Measurements from ENCODE around the gene ADAR. TPM values are rescaled to one million over a fixed set of nuclear protein-coding genes. Genes with fewer than 3 reads are reported as not detected.
A peak's percentile ranks its signal among the peaks of the same experiment; 100 is the strongest.

ADAR gene
- total RNA-seq, 1 donor from 2014 or later, result 146 TPM

- peak; percentile 19 for DNase-seq (ENCODE audit: low spot score)
Observed at GRCh38 chr1:154583773-154584172, 24.2 kb downstream of the ADAR start.

GRCh38 chr1:154582885-154583284 is 25.1 kb downstream of the ADAR start:
- no peak for DNase-seq (ENCODE audit: low spot score)

GRCh38 chr1:154581766-154582165 is 26.2 kb downstream of the ADAR start:
- DNase-seq (ENCODE audit: low spot score), result no peak

- no peak for DNase-seq (ENCODE audit: low spot score)
Observed at GRCh38 chr1:154579374-154579773, 28.6 kb downstream of the ADAR start.

- no peak for DNase-seq (ENCODE audit: low spot score)
Observed at GRCh38 chr1:154578058-154578418, 29.9 kb downstream of the ADAR start.

GRCh38 chr1:154577346-154578057 is 30.5 kb downstream of the ADAR start:
- no peak for DNase-seq (ENCODE audit: low spot score)

- DNase-seq (ENCODE audit: low spot score), result no peak
Observed at GRCh38 chr1:154575951-154576566, 31.9 kb downstream of the ADAR start.

- no peak for DNase-seq (ENCODE audit: low spot score)
Observed at GRCh38 chr1:154575147-154575927, 32.6 kb downstream of the ADAR start.

- DNase-seq (ENCODE audit: low spot score), result no peak
Observed at GRCh38 chr1:154574716-154575115, 33.3 kb downstream of the ADAR start.

GRCh38 chr1:154573168-154573510 is 34.8 kb downstream of the ADAR start:
- DNase-seq (ENCODE audit: low spot score), result no peak

GRCh38 chr1:154572468-154573167 is 35.4 kb downstream of the ADAR start:
- no peak for DNase-seq (ENCODE audit: low spot score)

- DNase-seq (ENCODE audit: low spot score), result no peak
Observed at GRCh38 chr1:154571964-154572288, 36.1 kb downstream of the ADAR start.

GRCh38 chr1:154571244-154571963 is 36.6 kb downstream of the ADAR start:
- DNase-seq (ENCODE audit: low spot score), result no peak

GRCh38 chr1:154568157-154568815 is 39.7 kb downstream of the ADAR start:
- DNase-seq (ENCODE audit: low spot score), result no peak

GRCh38 chr1:154567386-154568156 is 40.4 kb downstream of the ADAR start, which contains the start of gene CHRNB2:
TSS of gene CHRNB2 (plus strand) at chr1:154567778. CDS start at chr1:154568045, 267 bp downstream.
- peak; percentile 70 for DNase-seq (ENCODE audit: low spot score)

- DNase-seq (ENCODE audit: low spot score), result no peak
Observed at GRCh38 chr1:154565876-154566275, 42.1 kb downstream of the ADAR start.

GRCh38 chr1:154559466-154560044 is 48.4 kb downstream of the ADAR start:
- peak; percentile 89 for DNase-seq (ENCODE audit: low spot score)

GRCh38 chr1:154558720-154559465 is 49.1 kb downstream of the ADAR start:
- DNase-seq (ENCODE audit: low spot score), result peak; percentile 99

Measured in mucosa of gallbladder (tissue), 1 donor.